WI38 (cell line): Measurements from ENCODE around the gene KLF11.

Experiments
- H3K4me3 ChIP-seq: 2 replicates; pipeline ENCODE4 v1.5.1; 2011; ENCODE audit warnings: low read depth, mild to moderate bottlenecking, control low read depth, low read length
- TF ChIP-seq, protein P1 (sequence below): IDR thresholded peaks from 2 replicates; pipeline ENCODE4 v1.5.1; 2012; ENCODE audit warnings: low read depth, mild to moderate bottlenecking, control low read depth, low read length

Gene KLF11

DNA sequence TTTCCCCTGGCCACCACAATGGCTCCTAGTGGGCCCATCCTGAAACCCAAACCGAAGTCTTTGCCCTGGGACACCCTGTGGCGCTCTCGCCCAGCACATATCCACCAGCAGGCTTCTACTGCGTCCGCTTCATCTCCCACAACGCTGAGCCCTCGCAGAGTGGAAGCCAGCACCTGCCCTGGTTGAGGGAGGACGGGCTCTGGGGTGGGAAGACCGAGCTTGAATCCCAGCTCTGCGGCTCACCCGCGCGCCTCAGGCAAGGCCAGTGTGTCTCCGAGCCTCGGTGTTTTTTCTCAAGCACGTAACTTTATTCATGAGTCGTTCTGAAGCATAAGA lies 15.6 kb downstream of the KLF11 start:
- TF ChIP-seq, protein P1, sequence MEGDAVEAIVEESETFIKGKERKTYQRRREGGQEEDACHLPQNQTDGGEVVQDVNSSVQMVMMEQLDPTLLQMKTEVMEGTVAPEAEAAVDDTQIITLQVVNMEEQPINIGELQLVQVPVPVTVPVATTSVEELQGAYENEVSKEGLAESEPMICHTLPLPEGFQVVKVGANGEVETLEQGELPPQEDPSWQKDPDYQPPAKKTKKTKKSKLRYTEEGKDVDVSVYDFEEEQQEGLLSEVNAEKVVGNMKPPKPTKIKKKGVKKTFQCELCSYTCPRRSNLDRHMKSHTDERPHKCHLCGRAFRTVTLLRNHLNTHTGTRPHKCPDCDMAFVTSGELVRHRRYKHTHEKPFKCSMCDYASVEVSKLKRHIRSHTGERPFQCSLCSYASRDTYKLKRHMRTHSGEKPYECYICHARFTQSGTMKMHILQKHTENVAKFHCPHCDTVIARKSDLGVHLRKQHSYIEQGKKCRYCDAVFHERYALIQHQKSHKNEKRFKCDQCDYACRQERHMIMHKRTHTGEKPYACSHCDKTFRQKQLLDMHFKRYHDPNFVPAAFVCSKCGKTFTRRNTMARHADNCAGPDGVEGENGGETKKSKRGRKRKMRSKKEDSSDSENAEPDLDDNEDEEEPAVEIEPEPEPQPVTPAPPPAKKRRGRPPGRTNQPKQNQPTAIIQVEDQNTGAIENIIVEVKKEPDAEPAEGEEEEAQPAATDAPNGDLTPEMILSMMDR, result no peak

DNA sequence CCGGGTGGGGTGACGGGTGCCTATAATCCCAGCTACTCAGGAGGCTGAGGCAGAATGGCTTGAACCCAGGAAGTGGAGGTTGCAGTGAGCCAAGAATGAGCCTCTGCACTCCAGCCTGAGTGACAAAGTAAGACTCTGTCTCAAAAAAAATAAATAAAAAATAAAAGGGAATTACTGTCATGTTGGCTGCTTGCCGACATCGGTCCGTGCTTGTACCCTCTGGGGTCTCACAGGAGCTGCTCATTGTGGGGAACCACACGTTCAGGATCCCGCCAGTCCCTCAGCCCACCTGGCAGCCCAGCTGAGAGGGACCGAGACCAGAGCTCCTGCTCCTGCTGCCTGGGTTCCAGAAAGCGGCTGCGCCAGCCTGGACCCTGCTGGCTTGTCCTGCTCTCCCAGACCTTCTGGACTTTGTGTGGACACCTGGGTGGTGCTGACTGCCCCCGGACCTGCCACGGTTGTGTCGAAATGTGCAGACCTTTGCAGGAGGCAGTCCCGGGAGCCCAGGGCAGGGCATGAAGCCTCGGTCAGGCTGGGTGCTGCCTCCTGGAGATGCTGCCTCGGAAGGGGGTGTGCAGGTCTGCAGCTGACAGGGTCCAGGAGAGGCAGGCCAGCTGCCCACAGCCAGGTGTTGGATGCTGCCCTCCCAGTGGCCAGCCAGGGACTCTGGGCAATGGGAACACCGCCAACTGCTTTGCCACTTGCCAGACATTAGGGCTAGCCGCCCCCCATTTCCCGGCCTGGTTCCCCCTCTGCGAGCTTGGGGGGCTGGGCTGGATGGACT lies 16.4 kb downstream of the KLF11 start:
- H3K4me3 ChIP-seq, result no peak overlapping the region
- TF ChIP-seq, protein P1, result no peak

More for the DNA sequence above, 15.6 kb downstream of the KLF11 start:
- H3K4me3 ChIP-seq, result no peak overlapping the region

- H3K4me3 ChIP-seq, result no peak overlapping the region
- TF ChIP-seq, protein P1, result no peak
Observed at GRCh38 chr2:10061221-10061925, 18.0 kb downstream of the KLF11 start.

GRCh38 chr2:10062931-10063365 lies 19.6 kb downstream of the KLF11 start:
- TF ChIP-seq, protein P1, result no peak
- H3K4me3 ChIP-seq, result no peak overlapping the region

GRCh38 chr2:10063566-10063965 lies 20.2 kb downstream of the KLF11 start:
- no peak overlapping the region for H3K4me3 ChIP-seq
- TF ChIP-seq, protein P1, result no peak

- no peak overlapping the region for H3K4me3 ChIP-seq
- TF ChIP-seq, protein P1, result no peak
Observed at GRCh38 chr2:10064932-10065772, 21.8 kb downstream of the KLF11 start.
